H1 (cell line): Measurements from ENCODE around the gene LGALS8. TPM values are rescaled to one million over a fixed set of nuclear protein-coding genes. Genes with fewer than 3 reads are reported as not detected.

ENCODE experiments used
- BCL11A ChIP-seq, 2 experiments: IDR thresholded peaks; one replicate each; pipeline ENCODE4 v1.6.1; 2011; ENCODE audit warnings: low read depth in 2 of 2, low read length in 2 of 2, mild to moderate bottlenecking in 2 of 2
- SP2 ChIP-seq: IDR thresholded peaks from 2 replicates; pipeline ENCODE4 v1.6.1; 2012; ENCODE audit warnings: mild to moderate bottlenecking, low read length, inconsistent platforms
- polyA plus RNA-seq, 7 experiments: library from polyadenylated mRNA; depleted of rRNA in 3 of 7; stranded (reverse) in 5 of 7; unstranded in 2 of 7; fragments of >200 nt in 5 of 7; fragments of 200-250 nt in 2 of 7; gene quantifications; 1 replicate in 5 of 7; 2 replicates in 1 of 7; 4 replicates in 1 of 7; pipeline versions ENCODE4 v1.2.1 to v1.2.3, GENCODE V29; 2011 to 2013; ENCODE audit warnings: missing spikeins in 2 of 7, mixed read lengths in 2 of 7
- total RNA-seq: library from RNA; stranded (reverse); fragmentation: NEBNext Ultra II Directional; extraction: Animal tissue kit (Norgen Biotek cat#: 25700); gene quantifications from 2 replicates; pipeline ENCODE4 v1.2.1, GENCODE V29; 2021

Gene LGALS8
- total and polyA plus RNA-seq, 2 of the 8 experiments (the other 6 are each of a cell fraction or from before 2014, with no cell fraction given), result 7.2 to 11.6 TPM

GRCh38 chr1:236522937-236523703 is 662 bp upstream of the LGALS8 start (continued):
- TF ChIP-seq SP2, result no peak
- TF ChIP-seq BCL11A (IDR thresholded peaks at IDR 0.05; ENCODE audit: low read depth in 2 of 2, low read length in 2 of 2), result no peak
